Measurements from ENCODE around the gene TMEM252. TPM values are rescaled to one million over a fixed set of nuclear protein-coding genes. Genes with fewer than 3 reads are reported as not detected.
A peak's percentile ranks its signal among the peaks of the same experiment; 100 is the strongest.

The TMEM252 gene
- total RNA-seq, 1 donor from 2014 or later, result not detected

DNA sequence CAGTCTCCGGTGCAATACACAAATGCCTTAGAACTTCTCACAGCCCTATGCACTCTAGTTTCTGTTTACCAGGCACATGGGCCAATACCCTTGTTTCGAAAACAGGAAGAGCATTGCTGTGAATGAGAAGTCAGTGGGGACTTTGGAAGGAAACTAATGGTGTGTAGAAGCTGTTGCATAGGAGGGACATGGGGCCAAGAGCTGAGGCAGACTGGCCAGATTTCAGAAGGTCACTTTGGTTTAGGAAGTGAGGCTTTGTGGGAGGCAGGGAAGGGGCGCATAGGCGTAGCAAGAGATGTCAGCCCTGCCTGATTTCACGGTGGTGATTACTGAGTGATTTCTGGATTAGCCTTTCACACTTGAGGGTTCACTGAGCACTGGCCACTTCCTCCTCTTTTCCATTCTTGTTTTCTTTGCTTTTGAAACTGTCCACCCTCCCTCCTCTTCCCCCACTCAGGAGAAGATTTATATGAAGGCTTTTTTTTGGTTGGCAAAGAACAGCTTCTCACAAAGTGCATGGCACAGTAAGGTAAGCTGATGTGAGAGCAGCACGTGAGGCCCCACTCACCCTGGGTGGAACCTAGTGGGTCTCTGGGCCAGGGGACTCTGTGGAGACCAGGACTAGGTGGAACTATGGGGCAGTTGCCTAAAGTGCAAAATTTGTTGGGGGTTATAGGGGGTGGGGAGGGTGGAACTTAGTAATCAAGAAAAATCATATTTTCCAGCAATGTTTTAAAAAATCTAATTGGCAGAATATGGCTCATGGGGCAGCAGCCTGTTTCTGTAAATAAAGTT, 6.1 kb upstream of the TMEM252 start:
- intact Hi-C loops (cut with DNase I), result no loop called here
- no peak for DNase-seq (ENCODE audit: low spot score)

DNA sequence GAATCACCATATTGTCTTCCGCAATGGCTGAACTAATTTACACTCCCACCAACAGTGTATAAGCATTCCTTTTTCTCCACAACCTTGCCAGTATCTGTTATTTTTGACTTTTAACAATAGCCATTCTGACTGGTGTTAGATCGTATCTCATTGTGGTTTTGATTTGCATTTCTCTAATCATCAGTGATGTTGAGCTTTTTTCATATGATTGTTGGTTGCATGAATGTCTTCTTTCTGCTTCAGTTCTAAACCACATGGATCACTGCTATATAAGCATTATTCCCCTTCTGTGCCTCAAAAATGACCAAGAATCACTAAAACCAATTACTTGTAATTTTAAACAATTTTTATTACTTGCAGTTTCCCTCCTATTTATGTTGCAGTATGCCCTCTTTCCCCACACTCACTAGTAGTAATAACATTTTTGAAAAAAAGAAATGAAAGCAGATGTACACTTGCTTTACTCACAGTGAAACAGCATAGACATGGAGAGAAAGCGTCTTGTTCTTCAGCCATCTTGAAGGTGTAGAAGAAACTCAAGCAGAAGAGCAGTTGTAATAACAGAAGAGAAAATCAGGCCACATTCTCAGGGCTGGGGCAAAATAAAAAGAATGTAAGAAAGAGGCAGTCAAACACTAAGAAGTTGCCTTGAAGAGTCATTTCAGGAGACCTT, 4.5 kb upstream of the TMEM252 start:
- no peak for DNase-seq (ENCODE audit: low spot score)

DNA sequence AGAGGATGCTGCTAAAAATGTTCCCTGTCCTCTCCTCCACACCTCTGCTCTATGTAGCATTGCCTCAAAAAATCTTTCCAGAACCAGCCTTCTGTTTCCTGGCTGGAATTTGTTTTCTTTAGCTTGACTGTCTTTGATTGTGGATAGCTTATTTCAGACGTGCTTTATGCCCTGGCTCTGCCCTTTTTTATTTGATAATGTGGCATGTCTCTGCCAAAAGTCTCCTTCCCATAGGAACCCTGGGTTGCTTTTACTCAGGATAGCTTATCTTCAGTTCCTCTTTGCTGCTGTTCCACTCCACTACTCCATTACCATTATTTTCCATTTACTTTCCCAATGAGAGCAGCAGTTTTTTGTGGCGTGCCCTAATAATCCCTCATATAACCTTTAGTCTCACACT, 885 bp upstream of the TMEM252 start:
- no peak for DNase-seq (ENCODE audit: low spot score)
- intact Hi-C loops (cut with DNase I), result no loop called here

More for the DNA sequence above, 4.5 kb upstream of the TMEM252 start:
- intact Hi-C loops (cut with DNase I), result no loop called here

DNA sequence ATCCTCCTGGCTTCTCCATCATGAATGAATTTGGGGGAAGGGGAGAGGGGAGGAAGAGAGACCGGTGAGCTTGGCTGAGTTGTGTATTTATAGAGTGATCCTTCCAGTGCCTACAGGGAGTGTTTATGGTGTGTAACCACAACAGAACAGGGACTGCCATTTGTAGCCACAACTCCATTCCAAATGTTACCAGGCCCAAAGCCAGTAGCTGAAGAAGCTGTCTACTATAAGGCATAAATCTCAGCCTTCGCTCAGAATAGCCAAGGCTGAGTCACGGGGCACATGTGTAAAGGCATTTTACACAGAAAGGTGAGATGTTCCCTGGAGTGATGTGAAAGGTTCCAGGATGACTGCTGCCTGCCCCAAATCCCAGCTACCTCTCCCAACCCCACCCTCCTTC, 2.5 kb downstream of the TMEM252 start:
- no peak for DNase-seq (ENCODE audit: low spot score)
- intact Hi-C loops (cut with DNase I), result no loop called here

DNA sequence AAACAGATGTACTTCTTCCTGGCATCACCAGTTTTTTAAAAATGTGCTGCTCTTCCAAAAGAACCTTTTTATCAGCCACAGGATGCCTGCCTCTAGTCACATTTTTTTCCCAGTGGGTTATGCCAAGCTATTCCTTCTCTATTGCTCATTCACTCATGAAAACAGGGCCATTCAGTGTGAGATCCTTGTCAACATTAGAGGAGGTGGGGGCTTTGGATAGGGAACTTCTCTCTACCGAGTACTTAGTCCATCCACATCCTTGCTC, 3.1 kb downstream of the TMEM252 start:
- intact Hi-C loops (cut with DNase I), result no loop called here
- no peak for DNase-seq (ENCODE audit: low spot score)

DNA sequence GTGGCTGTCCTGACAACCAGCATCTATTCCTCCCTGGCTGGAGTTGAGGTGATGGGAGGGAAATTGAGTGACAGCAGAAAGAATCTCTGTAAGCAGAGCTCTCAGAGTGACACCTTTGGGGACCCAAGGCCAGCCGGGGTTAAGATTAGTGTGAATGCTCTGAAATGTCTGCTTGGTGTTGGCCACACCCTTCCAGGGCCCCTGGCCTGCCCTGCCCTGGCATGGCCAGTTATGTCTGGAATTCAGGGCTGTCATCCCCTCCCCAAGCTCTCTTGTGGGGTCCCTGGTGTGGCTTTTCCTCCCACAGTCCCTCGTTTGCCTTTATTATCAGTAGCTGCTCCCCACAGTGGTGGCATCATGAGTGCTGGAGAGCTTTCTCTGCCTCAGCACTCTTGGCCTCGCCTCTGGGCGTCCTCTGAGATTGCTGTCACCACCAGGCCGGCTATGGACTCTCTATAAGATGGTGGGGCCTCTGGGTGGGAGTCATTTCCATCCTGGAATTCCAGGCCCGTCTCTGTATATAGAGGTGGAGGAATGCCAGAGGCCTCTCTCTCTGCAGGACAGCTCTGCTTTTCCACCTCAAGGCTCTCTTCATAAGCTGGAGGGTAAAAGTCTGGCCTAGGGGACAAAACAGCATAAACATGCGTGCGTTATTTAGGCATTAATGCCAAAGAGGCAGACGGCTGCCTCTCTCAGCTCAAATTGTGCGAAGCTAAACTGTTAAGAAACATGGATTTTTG, 3.6 kb downstream of the TMEM252 start:
- DNase-seq (ENCODE audit: low spot score), result no peak
- intact Hi-C loops (cut with DNase I), result no loop called here

DNA sequence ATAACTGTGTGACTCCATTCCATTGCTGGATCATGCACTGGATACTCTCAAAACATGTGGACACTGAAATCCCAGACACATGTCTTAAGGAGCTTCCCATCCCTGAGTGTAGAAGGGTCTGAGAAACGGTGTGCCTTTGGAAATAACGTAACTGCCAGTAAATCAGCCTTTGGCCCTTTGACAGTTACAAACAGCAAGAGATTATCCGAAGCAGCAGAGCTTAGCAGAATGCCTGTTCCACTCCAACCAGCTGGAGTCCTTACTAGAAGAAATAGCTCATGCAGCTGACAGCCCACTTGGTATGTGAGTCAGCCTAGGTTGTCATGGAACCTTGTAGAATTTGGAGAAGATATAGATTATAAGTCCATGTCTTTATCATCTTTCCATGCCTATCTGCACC, 7.0 kb downstream of the TMEM252 start:
- intact Hi-C loops (cut with DNase I), result loop anchor here (5.0 kb wide), 1 partner anchor 34 kb away; no protein-coding TSS in a partner anchor
- no peak for DNase-seq (ENCODE audit: low spot score)

DNA sequence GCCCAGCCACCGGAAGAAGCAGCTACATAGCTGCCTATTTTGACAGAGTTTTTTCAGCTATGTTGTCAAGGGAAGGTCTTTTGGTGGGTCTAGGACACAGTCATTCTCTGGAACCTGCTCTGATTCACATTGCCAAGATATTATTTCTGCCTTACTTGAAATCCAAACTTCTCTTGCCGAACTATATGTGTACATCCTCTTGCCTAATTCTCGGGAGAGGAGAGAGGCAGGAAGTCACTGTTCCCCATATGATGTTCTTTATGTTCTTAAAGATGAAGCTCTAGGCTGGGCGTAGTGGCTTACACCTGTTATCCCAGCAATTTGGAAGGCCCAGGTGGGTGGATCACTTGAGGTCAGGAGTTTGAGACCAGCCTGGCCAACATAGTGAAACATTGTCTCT, 8.6 kb downstream of the TMEM252 start:
- intact Hi-C loops (cut with DNase I), result loop anchor here (5.0 kb wide), 1 partner anchor 35 kb away; no protein-coding TSS in a partner anchor
- DNase-seq (ENCODE audit: low spot score), result no peak

DNA sequence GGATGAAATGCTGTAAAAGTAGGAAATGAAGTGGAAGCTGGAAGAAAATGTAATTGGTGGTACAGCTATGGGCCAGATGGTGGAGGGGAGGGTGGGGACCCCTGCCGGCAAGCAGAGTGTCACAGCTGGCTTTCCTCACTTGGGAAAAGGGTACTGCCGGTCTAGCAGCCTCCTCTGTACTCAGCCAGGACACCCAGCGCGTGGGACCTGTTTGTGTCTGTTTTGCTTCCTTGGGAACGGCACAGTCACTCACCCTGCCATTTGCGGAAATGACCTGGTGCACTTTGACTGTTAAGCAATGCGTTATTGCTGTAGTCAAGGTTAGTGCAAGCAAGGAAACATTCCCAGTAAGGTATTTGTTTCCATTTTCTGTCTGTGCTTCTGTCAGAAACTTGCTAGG, 10.1 kb downstream of the TMEM252 start:
- intact Hi-C loops (cut with DNase I), result loop anchor here (5.0 kb wide), 1 partner anchor 37 kb away; no protein-coding TSS in a partner anchor
- DNase-seq (ENCODE audit: low spot score), result peak; percentile 90

DNA sequence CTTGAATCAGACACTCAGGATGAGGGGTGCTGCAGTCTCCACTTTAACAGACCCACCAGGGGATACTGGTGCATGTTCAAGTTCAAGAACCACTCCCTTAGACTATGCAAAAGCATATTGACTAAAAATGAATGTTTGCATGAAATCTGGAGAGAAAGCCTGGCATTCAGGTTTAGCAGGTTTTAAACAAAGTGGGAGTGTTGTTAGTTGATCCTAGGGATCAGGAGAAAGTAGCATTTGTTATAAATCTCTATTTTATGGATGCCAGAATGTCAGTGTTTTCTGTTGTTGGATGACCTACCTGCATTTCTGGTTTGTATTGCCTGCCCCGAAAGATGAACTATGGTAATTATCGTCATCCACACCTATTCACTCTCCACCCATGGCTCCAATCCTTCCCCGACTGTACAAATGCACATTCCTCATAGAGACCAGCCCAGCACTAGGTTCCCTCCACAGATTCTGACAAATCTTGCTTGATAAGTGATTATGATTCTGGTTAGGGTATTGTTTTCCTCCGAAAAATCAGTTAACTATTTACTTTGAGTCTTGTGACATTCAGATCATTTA, 17.2 kb downstream of the TMEM252 start:
- intact Hi-C loops (cut with DNase I), result no loop called here
- DNase-seq (ENCODE audit: low spot score), result no peak

DNA sequence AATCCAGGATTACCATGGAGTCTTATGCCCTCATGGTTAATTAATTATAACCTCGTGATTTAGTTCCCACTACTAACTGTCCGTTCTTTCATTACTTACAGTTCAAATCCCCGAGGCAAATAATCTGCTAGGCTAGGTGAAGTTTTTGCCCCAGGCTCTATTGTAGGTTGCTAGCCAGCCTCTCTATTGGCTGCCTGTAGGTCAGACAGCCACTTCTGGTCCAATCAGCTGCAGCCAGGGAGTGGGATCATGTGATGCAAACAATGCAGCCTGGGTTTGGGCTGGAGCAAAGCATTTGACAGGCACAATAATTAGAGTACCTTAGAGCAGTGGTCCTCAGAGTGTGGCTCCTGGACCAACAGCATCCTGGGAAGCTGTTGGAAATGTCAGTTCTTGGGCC, 17.7 kb downstream of the TMEM252 start:
- intact Hi-C loops (cut with DNase I), result no loop called here
- DNase-seq (ENCODE audit: low spot score), result no peak

DNA sequence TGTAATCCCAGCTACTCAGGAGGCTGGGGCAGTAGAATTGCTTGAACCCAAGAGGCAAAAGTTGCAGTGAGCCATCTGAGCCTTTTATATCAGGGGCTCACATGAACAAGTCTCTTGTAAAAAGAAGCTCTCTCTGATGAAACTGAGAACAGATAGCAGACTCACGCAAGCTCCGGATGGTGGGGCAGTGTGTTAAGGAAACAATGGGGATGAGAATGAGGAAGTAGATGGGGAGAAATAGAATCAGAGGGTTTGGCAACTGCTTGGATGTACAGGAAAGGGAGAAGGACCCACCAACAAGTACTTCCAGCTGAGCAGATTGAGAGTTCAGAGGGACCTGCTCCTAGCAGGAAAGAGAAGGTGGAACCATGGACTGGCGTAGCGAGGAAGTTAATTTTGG, 18.6 kb downstream of the TMEM252 start:
- DNase-seq (ENCODE audit: low spot score), result no peak
- intact Hi-C loops (cut with DNase I), result no loop called here

DNA sequence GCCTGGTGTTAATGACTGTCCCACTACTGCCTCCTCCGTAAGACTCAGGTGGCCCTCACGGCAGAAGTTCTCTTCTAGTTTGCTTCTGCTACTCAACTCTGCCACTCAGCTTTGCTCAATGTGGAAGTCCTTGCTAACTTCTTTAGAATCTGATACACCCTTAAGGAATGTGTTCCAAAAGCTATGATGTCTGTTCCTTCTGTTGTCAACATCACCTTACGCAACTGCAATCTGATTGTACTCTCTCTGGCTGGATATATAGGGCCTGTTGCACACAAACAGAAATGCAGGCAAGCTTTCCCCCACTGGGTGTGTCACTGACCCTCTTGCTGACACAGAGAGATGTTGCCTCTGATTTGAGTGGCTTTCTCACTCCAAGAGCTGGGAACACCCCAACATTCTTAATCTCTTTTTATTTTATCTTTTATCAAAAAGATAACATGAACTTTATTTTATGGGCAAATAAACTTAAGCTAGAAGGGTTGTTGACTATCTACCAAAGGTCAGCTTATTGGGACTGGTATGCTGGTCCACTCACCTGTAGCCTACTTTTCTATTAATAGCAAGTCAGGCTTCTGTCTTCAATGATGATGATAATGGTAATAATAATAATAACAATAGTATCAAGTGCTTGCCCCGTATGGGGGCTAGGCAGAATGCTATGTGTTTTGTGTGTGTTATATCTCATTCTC, 25.2 kb downstream of the TMEM252 start:
- intact Hi-C loops (cut with DNase I), result no loop called here
- DNase-seq (ENCODE audit: low spot score), result no peak

DNA sequence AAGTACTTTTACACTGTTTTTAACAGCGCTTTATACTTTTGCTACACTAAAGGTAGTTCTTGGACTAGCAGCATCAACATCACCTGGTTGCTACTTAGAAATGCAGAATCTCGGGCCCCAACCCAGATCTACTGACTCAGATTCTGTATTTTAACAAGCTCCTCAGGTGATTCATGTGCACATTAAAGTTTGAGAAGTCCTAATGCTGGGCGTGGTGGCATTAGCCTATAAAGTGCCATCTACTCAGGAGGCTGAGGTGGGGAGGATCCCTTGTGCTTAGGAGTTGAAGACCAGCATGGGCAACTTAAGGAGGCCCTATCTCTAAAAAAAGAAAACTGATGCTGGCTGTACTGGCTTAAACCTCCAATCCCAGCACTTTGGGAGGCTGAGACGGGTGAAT, 26.7 kb downstream of the TMEM252 start:
- DNase-seq (ENCODE audit: low spot score), result no peak
- intact Hi-C loops (cut with DNase I), result no loop called here

DNA sequence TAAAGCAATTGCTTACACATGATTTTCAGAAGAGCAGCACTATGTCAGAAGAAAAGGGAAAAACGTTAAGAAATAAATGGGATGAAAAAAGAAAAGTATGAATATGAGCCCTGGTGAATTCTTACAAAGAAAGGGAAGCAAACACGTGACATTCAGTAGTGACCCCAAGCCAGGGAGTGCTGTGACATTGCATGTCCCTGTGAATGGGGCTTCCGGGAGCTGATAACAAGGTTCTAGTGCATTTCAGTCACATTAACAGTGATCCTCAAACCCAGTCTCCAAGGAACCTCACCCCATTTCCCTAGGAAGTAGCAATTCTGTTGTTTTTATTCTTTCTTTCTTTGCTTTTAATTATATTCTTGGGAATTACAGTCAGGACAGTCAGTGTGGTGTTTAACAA, 27.3 kb downstream of the TMEM252 start:
- intact Hi-C loops (cut with DNase I), result no loop called here
- DNase-seq (ENCODE audit: low spot score), result no peak

DNA sequence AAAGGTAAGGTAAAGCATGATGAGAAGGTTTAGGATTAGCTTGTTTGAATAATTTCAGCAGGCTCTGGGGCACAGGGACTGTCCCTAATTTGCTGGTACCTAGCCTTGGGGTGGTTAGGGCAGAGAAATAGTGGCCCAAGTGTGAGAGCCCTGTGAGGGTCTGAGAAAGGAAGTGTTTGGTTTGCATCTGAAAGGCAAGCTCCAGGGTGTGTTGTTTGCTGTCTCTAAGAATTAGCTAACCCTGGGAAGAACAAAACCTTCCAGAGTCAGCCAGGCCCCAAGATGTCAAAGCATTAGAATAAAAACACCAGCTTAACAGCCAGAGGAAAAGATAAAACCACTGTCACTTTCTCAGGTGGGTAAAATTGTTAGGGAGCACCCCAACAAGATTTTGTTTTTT, 31.0 kb downstream of the TMEM252 start:
- DNase-seq (ENCODE audit: low spot score), result no peak
- intact Hi-C loops (cut with DNase I), result loop anchor here (5.0 to 10.0 kb wide), 2 partner anchors 58 to 155 kb away; partner anchors contain the start of gene PGM5

DNA sequence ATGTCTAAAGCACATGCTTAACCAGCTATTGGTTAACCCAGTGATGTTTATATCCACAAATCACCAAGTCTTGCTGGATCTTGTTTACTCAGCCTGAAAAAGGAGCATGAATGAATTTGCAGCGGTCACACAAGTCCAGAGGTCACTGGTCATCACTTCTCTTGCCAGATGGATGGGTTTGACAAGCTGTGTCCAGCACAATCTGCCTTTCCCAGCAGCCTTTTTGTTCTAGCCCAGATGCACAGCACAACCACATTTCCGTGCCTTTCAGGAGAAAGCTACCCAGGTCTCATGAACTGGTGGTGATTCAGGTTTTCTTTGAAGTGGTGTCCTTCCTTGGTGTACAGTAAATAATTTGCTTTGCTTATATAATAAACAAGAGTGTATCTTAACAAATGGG, 32.1 kb downstream of the TMEM252 start:
- DNase-seq (ENCODE audit: low spot score), result no peak
- intact Hi-C loops (cut with DNase I), result loop anchor here (5.0 to 10.0 kb wide), 2 partner anchors 59 to 154 kb away; partner anchors contain the start of gene PGM5

DNA sequence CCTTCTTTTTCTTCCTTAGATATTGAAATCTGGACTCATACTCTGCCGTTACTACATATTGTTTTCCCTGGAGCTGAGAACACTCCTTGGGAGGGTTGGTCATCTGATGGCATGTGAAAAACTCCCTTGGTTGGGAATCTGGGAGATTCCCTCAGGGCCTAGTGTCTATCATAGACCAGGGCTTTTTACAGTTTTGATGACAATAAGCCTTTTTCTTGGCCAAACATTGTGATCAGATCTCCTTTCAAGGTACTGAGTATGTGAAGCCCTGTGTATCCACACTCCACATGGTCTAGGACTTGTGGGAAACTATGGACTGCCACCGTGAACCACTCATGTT, 32.9 kb downstream of the TMEM252 start:
- DNase-seq (ENCODE audit: low spot score), result no peak
- intact Hi-C loops (cut with DNase I), result loop anchor here (5.0 to 10.0 kb wide), 2 partner anchors 60 to 153 kb away; partner anchors contain the start of gene PGM5

DNA sequence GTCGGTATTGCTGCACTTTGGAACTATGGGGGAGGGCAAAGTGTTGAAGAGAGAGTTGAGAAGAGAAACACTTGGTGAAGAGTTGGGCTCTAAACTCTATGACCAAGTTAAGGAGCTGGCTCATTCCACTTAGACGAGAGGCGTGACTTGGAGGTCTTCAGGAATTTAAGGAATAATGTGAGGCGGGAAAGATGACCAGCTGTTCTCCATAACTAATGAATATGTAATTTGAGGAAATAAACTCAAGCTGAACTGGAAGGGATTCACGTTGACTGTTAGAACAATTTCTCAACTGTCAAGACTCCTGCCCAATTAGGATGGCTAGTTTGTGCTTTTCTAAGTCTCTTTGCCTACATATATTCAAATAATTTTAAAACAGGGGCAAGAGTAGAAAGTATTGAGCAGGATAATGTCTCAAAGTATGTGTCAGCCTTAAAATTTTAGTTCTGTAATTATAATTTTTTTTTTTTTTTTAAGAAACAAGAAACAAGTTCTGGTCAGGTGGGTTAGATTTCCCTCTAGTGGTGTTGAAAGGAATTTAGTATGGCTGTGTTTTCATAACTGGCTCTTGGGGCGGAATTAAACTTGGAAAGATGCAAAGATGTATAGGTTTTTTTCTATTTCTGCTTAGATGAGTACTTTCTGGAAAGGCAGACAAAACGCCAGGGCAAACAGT, 33.4 kb downstream of the TMEM252 start:
- intact Hi-C loops (cut with DNase I), result loop anchor here (5.0 to 10.0 kb wide), 2 partner anchors 60 to 152 kb away; partner anchors contain the start of gene PGM5
- DNase-seq (ENCODE audit: low spot score), result no peak

All from cardiac septum (tissue), 1 donor.